HG03097 (cell line): ENCODE data around the gene FMOD.

Experiments
- ATAC-seq: cut with Tn5 transposase; IDR thresholded peaks from one replicate; pipeline ENCODE4 v1.9.1; 2021; ENCODE audit not compliant: unreplicated experiment, low FRiP score

The FMOD gene

DNA sequence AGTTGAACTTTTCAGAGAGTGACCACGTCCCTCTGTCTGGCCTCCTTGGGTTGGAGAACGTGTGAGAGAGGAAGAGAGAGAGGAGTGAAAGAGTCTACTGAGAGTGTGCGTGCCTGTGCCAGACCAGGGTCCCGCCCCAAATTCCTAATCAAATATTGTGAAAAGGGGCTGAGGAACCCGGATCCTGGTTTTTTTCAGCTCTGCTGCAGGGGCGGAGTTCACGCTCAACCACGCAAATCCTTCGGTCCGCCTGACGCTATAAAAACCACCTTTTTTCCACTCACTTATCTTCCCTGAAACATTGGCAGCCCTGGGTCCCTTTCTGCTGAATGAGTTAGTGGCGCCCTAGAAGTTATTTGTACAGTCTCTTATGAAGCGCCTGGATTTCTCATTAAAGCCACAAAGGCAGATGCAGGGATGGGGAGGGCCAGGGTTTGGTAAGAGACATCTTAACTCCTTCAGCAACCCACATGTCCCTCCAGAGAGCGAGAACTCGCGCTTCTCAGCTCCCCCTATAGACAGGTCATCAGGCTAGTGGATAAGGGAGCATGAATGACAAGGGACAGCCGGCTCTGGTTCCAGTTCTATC, at the start of gene FMOD:
TSS of gene FMOD (minus strand) at position 86 of the 589 bp plus-strand sequence. CDS start 2,852 bp downstream, outside the sequence.
- no peak for ATAC-seq

DNA sequence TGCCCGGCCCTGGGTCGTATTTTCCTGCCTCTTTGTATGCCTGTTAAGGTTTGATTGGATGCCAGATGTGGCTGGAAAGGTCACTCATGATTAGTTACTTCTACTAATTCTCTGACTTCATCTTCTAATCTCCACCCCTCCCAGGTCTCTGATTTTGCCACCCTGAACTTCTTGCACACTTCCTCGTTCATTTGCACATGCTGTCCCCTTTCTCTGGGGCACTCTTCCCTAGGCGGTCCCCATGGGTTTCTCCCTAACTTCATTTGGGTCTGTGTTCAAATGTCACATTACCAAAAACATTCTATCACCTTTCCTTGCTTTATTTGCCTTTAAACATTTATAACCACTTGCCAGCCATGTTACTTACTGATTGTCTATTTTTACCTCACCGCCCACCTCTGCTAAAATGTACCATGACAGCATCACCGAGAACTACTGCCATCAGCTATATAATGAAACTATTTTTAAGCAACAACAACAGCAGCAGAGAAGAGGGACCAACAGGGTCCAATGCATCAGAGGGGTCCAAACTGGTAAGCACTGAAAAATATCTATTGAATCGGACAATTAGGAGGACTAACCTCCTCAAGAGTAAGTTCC, 45.8 kb upstream of the FMOD start:
- no peak for ATAC-seq

DNA sequence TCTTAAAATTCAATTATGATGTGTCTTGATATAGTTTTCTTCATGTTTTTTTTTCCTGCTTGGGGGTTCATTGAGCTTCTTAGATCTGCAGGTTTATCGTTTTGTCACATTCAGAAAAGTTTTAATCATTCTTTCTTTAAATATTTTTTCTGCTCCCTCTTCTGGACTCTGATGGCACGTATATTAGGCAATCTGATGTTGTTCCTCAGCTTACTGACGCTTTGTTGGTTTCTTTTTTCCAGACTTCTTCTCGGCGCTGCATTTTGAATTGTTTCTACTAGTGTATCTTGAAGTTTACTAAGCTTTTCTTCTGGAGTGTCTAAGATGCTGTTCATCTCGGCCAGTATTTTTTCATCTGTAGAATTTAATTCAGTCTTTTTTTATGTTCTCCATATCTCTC, 44.8 kb upstream of the FMOD start:
- ATAC-seq: no peak

DNA sequence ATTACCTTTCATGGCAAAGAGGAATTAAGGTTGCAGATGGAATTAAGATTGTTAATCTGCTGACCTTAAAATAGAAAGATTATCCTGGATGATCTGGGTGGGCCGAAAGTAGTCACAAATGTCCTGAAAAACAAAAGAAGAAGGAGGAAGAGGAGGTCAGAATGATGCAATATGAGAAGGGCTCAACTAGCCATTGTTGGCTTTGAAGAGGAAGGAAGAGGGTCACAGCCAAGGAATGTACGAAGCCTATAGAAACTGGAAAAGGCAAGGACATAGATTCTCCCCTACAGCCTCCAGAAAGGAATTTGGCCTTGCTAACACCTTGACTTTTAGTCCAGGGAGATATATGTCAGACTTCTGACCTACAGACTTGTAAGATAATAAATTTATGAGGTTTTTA, 39.4 kb upstream of the FMOD start:
- no peak for ATAC-seq

DNA sequence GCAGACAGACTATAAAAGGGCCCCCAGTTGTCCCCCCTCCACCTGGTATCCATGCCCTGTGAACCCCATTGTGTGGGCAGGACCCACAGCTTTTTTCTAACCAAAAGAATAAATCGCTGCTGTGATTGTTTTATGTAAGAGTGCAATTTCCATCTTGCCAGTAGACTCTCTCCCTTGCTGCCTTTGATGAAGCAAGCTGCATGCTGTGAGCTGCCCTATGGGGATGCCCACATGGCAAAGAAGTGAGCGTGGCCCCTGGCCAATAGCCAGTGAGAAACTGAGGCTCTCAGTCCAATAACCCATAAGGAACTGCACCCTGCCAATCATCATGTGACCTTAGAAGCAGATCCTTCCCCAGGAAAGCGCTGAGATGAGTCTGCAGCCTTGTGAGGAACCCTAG, 37.8 kb upstream of the FMOD start:
- no peak for ATAC-seq

DNA sequence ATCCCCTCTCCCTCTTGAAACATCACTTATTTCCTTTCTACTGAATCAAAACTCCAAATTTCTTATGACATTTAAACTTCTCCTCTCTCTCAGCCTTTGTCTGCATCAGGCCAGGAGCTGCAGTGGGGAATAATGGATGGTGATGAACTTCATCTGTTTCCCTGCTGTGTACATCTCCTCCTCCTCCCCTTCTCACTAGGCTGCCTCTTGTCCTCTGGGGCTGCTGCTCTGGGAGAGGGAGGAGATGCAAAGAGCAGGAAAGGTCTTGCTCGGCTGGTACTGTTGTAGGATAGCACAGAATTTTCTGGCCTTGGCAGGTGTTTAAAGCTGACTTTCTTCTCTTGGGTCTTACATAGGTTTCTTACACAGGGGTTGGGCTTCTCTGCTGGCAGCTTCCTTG, 31.1 kb upstream of the FMOD start:
- ATAC-seq: no peak

DNA sequence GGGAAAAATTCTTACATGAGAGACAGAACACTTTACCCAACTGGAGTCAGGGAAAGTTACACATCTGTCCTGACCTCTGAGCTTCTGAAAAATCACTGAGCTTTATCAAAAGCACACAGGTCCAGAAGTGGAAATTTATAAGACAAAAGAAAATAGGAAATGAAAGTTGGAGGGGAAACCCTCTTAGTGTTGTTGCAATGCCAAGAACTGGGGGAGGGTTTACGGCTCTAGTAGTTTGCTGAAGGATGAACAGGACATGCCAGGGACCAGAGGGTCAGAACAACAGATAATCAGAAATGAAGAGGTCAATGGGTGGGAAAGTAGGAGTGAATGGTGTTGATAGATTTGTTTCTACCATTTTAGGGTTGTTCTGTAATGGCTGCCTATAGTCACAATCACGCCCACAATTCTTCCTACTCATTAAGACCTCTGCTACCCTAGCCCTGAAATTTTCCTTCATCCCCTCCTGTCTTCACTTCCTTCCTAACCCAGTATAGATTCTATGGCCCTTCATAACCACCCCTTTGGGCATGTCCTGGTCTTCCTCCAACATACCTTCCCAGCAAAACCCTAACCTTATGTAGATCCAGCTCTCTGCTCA, 30.3 kb upstream of the FMOD start:
- no peak for ATAC-seq

DNA sequence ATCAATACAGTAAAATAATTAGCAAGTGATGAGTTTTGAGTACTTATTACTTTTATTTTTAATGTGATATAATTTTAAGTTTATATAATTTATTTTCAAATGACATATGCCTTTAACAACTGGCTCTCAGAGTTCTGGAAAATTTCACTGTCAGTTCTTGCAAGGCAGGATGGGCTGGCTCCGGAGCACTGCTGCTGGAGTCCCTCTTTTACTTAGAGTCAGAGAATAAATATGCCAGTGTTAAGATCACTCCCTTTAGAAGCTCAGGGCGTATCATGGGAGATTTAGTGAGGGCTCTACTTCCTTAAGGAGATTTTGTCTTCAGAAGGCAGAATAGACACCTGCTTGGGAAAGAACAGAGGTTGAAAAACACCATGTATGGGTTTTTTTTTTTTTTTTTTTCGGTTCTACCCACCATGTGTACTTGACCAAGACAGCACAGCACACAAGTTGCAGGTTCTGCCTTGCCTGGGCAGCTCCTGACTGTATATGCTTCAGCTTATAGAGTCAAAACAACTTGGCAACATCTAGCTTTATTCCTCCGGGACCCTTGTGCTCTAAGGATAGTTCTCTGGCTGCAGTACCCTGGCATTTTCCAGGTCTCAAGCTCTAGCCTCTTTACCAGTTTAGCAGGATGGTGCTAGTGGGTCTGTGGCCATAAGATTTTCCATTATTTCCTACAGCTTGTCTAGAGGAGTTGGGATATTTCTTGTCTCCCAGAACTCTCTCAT, 29.7 kb upstream of the FMOD start:
- ATAC-seq: no peak

DNA sequence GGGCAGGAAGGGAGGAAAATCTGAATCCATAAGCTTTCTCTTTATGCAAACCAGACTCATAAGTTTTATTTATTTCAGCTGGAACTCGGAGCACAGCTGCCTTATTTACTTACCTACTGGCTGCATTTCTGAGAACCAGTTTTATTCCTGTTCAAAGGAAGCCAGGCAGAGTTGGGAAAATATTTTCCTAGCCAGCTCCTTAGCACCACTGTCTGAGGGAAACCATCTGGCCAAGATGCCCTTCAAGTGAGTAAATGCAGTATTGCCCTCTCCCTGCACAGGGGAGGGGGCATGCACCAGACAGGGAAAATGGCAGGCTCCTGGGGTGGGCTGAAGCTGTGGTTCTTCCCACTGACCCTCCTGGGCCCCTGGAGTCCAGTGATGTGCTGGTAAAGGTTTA, 28.9 kb upstream of the FMOD start:
- ATAC-seq: no peak

DNA sequence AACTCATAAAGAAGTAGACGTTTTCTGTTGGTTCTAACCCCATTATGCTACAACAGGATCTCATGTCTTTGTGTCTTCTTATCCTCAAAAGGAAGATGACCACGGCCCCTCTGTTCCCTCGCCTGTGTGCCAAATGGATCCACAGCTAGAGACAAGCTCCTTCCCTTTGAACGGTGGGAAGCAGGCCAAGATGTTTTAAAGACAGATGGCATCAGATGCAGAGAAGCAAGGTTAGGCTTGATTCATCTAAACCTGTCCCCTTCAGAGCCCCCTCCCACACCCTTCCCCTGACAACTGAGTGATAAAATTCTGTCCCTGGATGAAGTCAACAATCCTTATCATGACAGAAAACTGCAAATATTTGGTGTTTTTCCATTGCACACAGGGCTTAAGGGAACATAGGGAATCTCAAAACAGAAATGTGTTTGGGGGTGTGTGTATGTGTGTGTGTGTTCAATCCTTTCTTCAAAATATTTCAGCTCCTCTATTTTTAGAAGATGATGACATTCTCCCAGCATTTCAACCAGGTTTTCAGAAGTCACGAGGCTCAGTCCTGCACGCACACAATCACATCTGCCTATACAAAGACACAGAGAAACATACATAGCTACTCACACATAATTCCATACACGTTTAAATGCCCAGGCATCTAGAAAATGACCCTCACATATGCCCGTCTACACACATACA, 27.8 kb upstream of the FMOD start:
- ATAC-seq: no peak

DNA sequence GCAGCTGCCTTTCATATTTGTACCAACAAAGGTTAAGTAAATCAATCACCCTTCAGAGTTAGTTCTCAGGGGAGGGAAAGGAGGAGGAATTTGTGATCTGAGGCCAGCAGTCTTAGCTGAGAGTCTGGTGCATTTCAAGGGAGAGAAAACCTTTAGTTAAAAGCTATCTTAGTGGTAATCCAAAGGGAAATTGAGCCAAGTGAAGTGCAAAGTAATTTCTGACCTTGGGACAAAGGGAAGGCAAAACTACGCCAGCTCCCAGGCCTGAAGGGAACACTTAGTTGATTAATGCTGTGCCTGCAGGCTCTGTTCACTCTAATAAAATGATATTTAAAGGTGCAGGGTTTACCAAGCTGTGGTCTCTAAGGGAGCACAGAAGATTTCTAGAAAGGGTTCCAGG, 23.1 kb upstream of the FMOD start:
- ATAC-seq: no peak

DNA sequence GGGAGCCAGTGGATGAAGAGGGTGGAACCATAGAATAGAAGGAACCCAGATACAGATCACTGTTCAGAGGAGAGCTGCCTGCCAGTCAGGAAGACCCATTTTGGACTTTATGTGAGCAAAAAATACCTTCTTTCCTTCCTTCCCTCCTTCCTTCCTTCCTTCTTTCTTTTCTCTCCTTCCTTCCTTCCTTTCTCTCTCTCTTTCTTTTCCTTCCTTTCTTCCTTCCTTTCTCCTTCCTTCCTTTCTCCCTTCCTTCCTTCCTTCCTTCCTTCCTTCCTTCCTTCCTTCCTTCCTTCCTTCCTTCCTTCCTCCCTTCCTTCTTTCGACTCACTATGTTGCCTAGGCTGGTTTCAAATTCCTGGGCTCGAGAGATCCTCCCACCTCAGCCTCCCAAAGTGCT, 22.1 kb upstream of the FMOD start:
- ATAC-seq: no peak

DNA sequence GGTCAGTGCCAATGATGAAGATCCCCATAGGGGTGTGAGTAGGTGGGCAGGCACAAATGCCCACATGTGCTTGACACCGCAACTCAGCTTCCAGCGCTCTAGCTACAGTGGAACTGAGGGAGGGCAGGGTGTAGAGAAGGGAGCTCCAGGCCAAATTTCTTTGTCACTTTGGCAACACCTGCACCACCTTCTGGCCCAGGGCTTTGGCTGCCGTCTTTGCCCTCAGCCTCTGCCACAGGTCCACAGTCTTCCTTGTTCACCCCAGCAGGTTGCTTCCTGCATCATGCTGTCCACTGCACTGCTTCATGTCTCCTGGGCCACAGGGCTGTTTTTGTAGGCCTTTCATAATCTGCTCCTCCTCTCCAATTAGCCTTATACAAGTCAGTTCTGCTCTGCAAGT, 20.4 kb upstream of the FMOD start:
- ATAC-seq: no peak

DNA sequence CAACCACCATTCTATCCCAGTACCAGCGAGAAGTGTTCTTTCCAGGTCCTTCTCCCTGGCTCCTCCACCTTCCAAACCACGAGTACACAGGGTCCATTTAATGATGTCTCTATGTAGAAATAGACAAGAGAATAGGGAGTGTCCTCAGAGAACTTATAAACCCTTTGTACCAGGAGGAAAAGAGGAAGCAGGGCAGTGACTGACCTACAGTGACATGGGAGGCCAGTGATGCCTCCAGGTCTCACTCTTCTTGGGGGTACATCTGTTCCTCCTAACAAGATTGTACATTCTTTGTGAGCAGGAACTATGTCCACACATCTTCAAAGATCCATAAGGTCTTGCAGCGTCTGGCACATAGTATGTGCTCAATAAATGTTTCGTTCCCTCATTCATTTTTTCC, 18.7 kb upstream of the FMOD start:
- no peak for ATAC-seq

DNA sequence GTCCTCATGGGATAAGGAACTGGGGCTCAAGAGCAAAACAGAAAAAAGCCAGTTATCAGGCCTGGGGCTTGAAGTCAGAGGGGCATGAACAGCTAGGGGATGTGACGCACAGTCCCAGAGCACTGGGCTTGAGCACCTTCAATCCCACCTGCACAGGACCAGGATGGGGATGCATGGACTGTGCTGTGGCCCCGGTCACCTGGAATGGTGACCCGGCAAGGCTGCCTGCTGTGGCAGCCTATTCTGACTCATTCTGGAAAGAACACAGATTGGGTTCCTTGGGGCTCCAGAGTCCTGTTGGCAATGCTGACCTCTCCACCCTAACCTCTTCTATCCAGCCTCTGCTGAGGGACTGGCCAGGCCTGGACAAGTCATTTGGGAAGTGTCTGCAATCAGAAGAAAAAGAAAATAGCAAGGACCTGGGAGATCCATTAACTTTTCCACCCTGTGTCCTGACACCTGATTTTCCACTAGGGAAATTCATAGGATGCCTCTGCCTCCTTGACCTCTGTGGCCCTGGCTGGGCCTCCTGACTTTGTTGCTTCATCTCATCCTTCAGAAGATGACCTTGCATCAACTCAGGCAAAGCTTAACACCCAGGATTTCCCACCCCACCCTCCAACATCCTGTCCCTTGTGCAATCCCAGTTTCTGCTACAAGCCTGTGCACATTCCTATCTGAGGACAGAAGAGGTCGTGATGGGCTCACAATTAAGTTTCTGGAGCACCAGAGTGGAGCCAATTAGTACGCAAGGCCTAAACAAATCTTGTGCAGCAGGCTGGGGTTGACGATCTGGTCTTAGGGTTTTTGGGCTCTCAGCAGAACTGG, 17.9 kb upstream of the FMOD start:
- no peak for ATAC-seq

DNA sequence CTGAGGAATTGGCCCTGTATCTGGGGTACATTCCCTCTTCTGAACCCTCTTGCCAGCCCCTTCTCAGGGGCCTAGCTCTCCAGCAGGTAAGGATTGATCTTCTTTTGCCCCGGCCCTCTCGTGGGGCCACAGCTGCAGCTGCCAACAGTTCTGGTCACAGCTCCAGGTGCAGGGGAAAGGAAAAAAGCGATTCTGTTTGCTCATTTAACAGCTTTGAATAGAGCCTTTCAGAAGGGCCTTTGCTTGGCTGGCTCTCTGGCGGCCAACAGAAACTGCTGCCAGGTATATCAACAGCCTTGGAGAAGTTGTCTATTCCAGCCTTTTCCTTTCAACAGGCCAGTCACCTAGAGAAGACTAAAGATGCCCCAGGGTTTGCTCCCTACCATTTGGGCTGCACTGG, 16.1 kb upstream of the FMOD start:
- no peak for ATAC-seq

DNA sequence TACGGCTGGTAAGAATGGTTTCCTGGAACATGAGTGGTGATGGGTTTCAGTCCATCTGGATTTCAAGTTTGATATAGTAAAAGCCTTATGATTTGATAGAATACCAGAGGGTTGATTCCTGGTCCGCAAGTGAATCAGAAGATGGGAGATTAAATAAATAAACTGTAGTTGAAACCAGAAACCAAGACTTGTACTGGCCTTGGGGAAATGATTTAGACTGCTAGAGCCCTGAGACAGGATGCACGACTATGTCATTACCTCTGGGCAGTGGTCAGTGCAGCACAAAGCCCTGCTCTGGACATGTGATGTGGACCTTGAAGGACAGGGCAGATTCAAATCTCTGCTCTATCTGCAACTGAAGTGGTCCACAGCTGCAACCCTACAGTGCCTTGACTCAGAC, 15.6 kb upstream of the FMOD start:
- no peak for ATAC-seq

DNA sequence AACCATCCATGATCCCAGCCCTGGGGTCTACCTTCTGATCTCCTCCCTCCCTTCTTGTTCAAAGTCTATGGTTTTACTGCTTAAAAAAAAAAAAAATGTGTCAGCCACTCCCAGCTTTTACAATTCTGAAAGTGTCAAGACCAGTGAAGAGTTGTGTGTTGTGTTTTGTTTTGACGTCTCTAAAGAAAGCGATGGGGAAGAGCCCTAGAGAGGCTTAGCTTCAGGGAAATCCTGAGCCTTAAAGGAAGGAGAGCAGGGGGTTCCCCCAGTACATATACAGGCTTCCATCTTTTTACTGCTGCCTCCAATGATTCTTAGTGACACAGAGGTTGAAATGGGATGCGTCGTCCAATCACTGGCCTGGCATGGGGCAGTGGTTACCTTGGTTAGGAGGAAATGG, 13.9 kb upstream of the FMOD start:
- no peak for ATAC-seq

DNA sequence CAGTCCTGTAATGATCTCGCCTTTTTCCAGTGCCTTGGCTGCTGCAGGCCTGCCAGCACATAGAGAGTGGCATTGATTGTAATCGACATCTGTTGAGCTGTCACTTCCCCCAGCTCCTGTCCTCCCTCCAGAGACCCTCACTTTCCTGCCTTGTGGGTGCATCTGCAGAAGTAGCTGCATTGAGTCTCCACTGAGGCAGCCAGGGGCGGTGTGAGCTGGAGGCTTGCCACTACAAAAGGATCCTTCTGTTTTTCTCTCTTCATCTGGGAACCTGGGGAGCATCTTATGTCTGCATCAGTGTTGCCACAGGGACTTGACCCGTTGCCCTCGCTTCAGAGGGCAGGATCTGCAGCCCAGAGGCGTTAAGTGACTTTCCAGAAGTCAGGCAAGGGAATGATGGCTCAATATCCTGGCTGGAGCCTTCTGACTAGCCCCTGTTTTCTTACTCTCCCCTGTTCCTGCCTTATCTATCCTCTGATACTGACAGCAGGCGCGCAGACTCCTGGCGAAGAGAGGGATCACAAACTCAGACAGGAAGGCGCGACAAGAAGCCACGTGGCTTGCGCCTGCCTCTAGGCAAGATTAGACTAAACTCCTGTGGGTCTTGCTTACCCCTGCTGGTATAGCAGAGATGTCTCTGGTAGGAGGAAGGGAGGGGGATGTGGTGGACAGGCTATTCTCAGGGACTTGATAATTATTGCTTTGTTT, 13.3 kb upstream of the FMOD start:
- ATAC-seq: no peak

DNA sequence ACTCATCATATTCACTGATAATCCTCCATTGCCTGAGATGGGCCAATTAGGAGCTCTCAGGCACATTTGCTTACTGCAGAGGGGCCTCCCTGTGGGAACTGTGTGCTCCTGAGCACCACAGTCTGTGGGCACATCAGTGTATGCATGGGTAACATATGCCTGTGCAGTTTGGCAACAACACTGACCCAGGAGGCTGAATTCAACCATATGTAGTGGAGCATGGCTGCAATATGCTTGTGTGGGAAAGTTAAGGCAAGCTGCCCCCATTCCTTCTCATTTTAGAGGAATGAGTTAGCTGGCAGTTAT, 11.8 kb upstream of the FMOD start:
- ATAC-seq: no peak
